H9 (cell line): Measurements from ENCODE around the gene DCDC2. TPM values are rescaled to one million over a fixed set of nuclear protein-coding genes. Genes with fewer than 3 reads are reported as not detected.

Experiments
- DNase-seq: peaks from one replicate; pipeline ENCODE4 v3.0.0-alpha.2; 2017
- H2AFZ ChIP-seq: one replicate; pipeline ENCODE4 v1.6.1; 2013; ENCODE audit warnings: mild to moderate bottlenecking, low read length, control low read depth, moderate library complexity
- H2AK5ac ChIP-seq: 2 replicates; pipeline ENCODE4 v1.6.1; 2013; ENCODE audit warnings: low read length, control low read depth, mixed read lengths; ENCODE audit not compliant: insufficient read length
- H2BK120ac ChIP-seq: one replicate; pipeline ENCODE4 v1.6.1; 2013; ENCODE audit warnings: low read depth, mild to moderate bottlenecking, low read length, control low read depth, inconsistent platforms; ENCODE audit not compliant: poor library complexity, severe bottlenecking
- H2BK12ac ChIP-seq: 2 replicates; pipeline ENCODE4 v1.6.1; 2013; ENCODE audit warnings: low read length, control low read depth, mixed read lengths, low read depth; ENCODE audit not compliant: insufficient read length
- H2BK15ac ChIP-seq: 2 replicates; pipeline ENCODE4 v1.6.1; 2013; ENCODE audit warnings: low read depth, low read length, control low read depth
- H2BK20ac ChIP-seq: one replicate; pipeline ENCODE4 v1.6.1; 2013; ENCODE audit warnings: low read depth, mild to moderate bottlenecking, low read length, control low read depth, inconsistent platforms; ENCODE audit not compliant: poor library complexity, severe bottlenecking
- H2BK5ac ChIP-seq: 2 replicates; pipeline ENCODE4 v1.6.1; 2013; ENCODE audit warnings: low read length, control low read depth, mixed read lengths; ENCODE audit not compliant: insufficient read length
- H3K14ac ChIP-seq: 2 replicates; pipeline ENCODE4 v1.6.1; 2013; ENCODE audit warnings: low read length, control low read depth; ENCODE audit not compliant: insufficient read depth
- H3K18ac ChIP-seq: 2 replicates; pipeline ENCODE4 v1.6.1; 2013; ENCODE audit warnings: low read depth, mild to moderate bottlenecking, mixed read lengths, low read length, control low read depth; ENCODE audit not compliant: insufficient read length
- H3K23ac ChIP-seq: 2 replicates; pipeline ENCODE4 v1.6.1; 2013; ENCODE audit warnings: low read length, control low read depth, mixed read lengths, low read depth; ENCODE audit not compliant: insufficient read length
- H3K23me2 ChIP-seq: 2 replicates; pipeline ENCODE4 v1.6.1; 2013; ENCODE audit warnings: low read depth, mild to moderate bottlenecking, mixed read lengths, low read length, control low read depth; ENCODE audit not compliant: insufficient read length, poor library complexity, severe bottlenecking
- H3K27ac ChIP-seq: 2 replicates; pipeline ENCODE4 v1.5.1; 2013; ENCODE audit warnings: low read length, control low read depth, mixed read lengths, low read depth; ENCODE audit not compliant: insufficient read length
- H3K27me3 ChIP-seq: 2 replicates; pipeline ENCODE4 v1.6.1; 2013; ENCODE audit warnings: low read length, control low read depth, inconsistent platforms; ENCODE audit not compliant: insufficient read depth
- H3K4ac ChIP-seq: 2 replicates; pipeline ENCODE4 v1.6.1; 2013; ENCODE audit warnings: low read depth, mild to moderate bottlenecking, control low read depth, inconsistent platforms, low read length, moderate library complexity
- H3K4me1 ChIP-seq: 2 replicates; pipeline ENCODE4 v1.6.1; 2013; ENCODE audit warnings: low read length, control low read depth, inconsistent platforms; ENCODE audit not compliant: insufficient read depth
- H3K4me2 ChIP-seq: 2 replicates; pipeline ENCODE4 v1.6.1; 2013; ENCODE audit warnings: low read length, control low read depth, mixed read lengths; ENCODE audit not compliant: insufficient read length, insufficient read depth
- H3K56ac ChIP-seq: 2 replicates; pipeline ENCODE4 v1.6.1; 2013; ENCODE audit warnings: low read depth, mild to moderate bottlenecking, mixed read lengths, low read length, control low read depth; ENCODE audit not compliant: insufficient read length
- H3K79me1 ChIP-seq: 2 replicates; pipeline ENCODE4 v1.6.1; 2013; ENCODE audit warnings: low read depth, mild to moderate bottlenecking, moderate library complexity, low read length, control low read depth, inconsistent platforms; ENCODE audit not compliant: insufficient read depth, poor library complexity, severe bottlenecking
- H3K79me2 ChIP-seq: 2 replicates; pipeline ENCODE4 v1.6.1; 2013; ENCODE audit warnings: low read length, control low read depth, inconsistent platforms; ENCODE audit not compliant: insufficient read depth
- H3K9ac ChIP-seq: 2 replicates; pipeline ENCODE4 v1.6.1; 2013; ENCODE audit warnings: low read length, control low read depth, mixed read lengths; ENCODE audit not compliant: insufficient read length; ENCODE audit errors: extremely low read depth
- H3K9me3 ChIP-seq: one replicate; pipeline ENCODE4 v1.6.1; 2013; ENCODE audit warnings: low read depth, low read length, inconsistent platforms; ENCODE audit not compliant: control insufficient read depth
- H3T11ph ChIP-seq: one replicate; pipeline ENCODE4 v1.6.1; 2013; ENCODE audit warnings: mild to moderate bottlenecking, low read length, control low read depth, inconsistent platforms
- H4K20me1 ChIP-seq: one replicate; pipeline ENCODE4 v1.6.1; 2013; ENCODE audit not compliant: control insufficient read depth, insufficient read length, insufficient read depth
- H4K5ac ChIP-seq: 2 replicates; pipeline ENCODE4 v1.6.1; 2013; ENCODE audit warnings: low read depth, mild to moderate bottlenecking, mixed read lengths, low read length, control low read depth; ENCODE audit not compliant: insufficient read length
- H4K8ac ChIP-seq: replicated peaks from 2 replicates; pipeline ENCODE4 v1.6.1; 2013; ENCODE audit warnings: low read length, control low read depth, mixed read lengths, low read depth; ENCODE audit not compliant: insufficient read length
- H4K91ac ChIP-seq: 2 replicates; pipeline ENCODE4 v1.6.1; 2013; ENCODE audit warnings: low read depth, mild to moderate bottlenecking, moderate library complexity, mixed read lengths, low read length, control low read depth; ENCODE audit not compliant: insufficient read length
- H3K27ac Mint-ChIP-seq, 3 experiments: 2 replicates in 2 of 3; 3 replicates in 1 of 3; pipeline ENCODE4 v1.8.0; 2020 to 2021; ENCODE audit warnings: mixed read lengths in 3 of 3, mild to moderate bottlenecking in 1 of 3, moderate library complexity in 1 of 3
- H3K27me3 Mint-ChIP-seq: 2 replicates; pipeline ENCODE4 v1.8.0; 2021; ENCODE audit warnings: low read depth, mild to moderate bottlenecking, moderate library complexity, mixed read lengths
- H3K36me3 Mint-ChIP-seq, 3 experiments: 2 replicates in 2 of 3; 3 replicates in 1 of 3; pipeline ENCODE4 v1.8.0; 2020 to 2021; ENCODE audit warnings: low read depth in 3 of 3, mixed read lengths in 3 of 3; ENCODE audit not compliant: insufficient read depth in 1 of 3
- H3K4me1 Mint-ChIP-seq, 2 experiments: 2 replicates each; pipeline ENCODE4 v1.8.0; 2020; ENCODE audit warnings: mixed read lengths in 2 of 2
- H3K4me3 Mint-ChIP-seq, 2 experiments: 2 replicates in 1 of 2; 3 replicates in 1 of 2; pipeline ENCODE4 v1.8.0; 2020 to 2021; ENCODE audit warnings: mild to moderate bottlenecking in 2 of 2, mixed read lengths in 2 of 2, moderate library complexity in 1 of 2
- H3K9me3 Mint-ChIP-seq, 2 experiments: 2 replicates in 1 of 2; 3 replicates in 1 of 2; pipeline ENCODE4 v1.8.0; 2020; ENCODE audit warnings: mild to moderate bottlenecking in 2 of 2, mixed read lengths in 2 of 2, moderate library complexity in 1 of 2
- CTCF ChIP-seq: fragments of 200-600 bp; sonication (generic); conservative IDR thresholded peaks from 3 replicates; pipeline ENCODE4 v1.8.0; 2021; ENCODE audit warnings: antibody characterized with exemption, mild to moderate bottlenecking
- WGBS: extraction: QIAGEN DNeasy Blood & Tissue Kit; methylation state at CpG from one replicate; pipeline ENCODE4 v1.1.7; 2013; ENCODE audit warnings: missing lambda C conversion rate, low lambda C conversion rate, mixed read lengths; ENCODE audit not compliant: insufficient read length; ENCODE audit errors: extremely low coverage; 5-methylcytosine and 5-hydroxymethylcytosine counted together
- total RNA-seq: library from RNA; stranded (reverse); gene quantifications from 2 replicates; pipeline ENCODE4 v1.2.1, GENCODE V29; 2021

The DCDC2 gene
- total RNA-seq, 1 experiment from 2014 or later = 0.59 TPM

- DNase-seq = no peak
- H3K27me3 Mint-ChIP-seq = peaks cover 39% of the 10 kb centered on the region
- no peak overlapping the region for H3K9ac ChIP-seq
- no peak overlapping the region for H2BK12ac ChIP-seq
- no peaks in the 10 kb centered on the region for H3K79me1 ChIP-seq
- WGBS = no CpG with 5 or more reads among the region's 5 CpGs
- H2AK5ac ChIP-seq = no peak overlapping the region
- H2BK15ac ChIP-seq = no peak overlapping the region
- no peaks in the 10 kb centered on the region for H3K79me2 ChIP-seq
- H3K56ac ChIP-seq = no peak overlapping the region
- H3K23me2 ChIP-seq = no peaks in the 10 kb centered on the region
- no peak overlapping the region for H3K4me2 ChIP-seq
- no peak overlapping the region for H3K23ac ChIP-seq
- H3K4me1 ChIP-seq = no peaks in the 10 kb centered on the region; the same call in 1 of the 2 replicates
- H3K9me3 Mint-ChIP-seq = no peaks in the 10 kb centered on the region
- no peak overlapping the region for H2BK20ac ChIP-seq
- no peak overlapping the region for H4K91ac ChIP-seq
- peaks cover 2% of the 10 kb centered on the region; the same call in 1 of the 2 replicates for H3K27me3 ChIP-seq
- H3K18ac ChIP-seq = no peak overlapping the region
- peaks cover 37 to 42% of the 10 kb centered on the region in 2 experiments for H3K4me1 Mint-ChIP-seq
- H3T11ph ChIP-seq = no peak overlapping the region
- no peak overlapping the region for H2AFZ ChIP-seq
- H3K36me3 Mint-ChIP-seq = no peaks in the 10 kb centered on the region
- no peak overlapping the region for H2BK120ac ChIP-seq
- no peak overlapping the region for H3K4ac ChIP-seq
- H3K9me3 ChIP-seq = no peaks in the 10 kb centered on the region
- H4K5ac ChIP-seq = no peak overlapping the region
- H3K27ac Mint-ChIP-seq = no peak overlapping the region
- H3K27ac ChIP-seq = no peak overlapping the region
- H4K20me1 ChIP-seq = no peaks in the 10 kb centered on the region
- H2BK5ac ChIP-seq = no peak overlapping the region
- H3K4me3 Mint-ChIP-seq = no peak overlapping the region
- H3K14ac ChIP-seq = no peak overlapping the region
- no peak overlapping the region for H4K8ac ChIP-seq
- no peak for TF ChIP-seq CTCF
These were observed 36.2 kb downstream of the DCDC2 start for GRCh38 chr6:24321538-24322162.
